IPS-NIHi7 (cell line): ENCODE data around the gene PRDM7.
A peak's percentile ranks its signal among the peaks of the same experiment; 100 is the strongest.
"Not testable (repeated sequence)": the region's sequence is repeated elsewhere in the genome, so short reads cannot be mapped to it uniquely, and the experiment has no call there.

ENCODE experiments used
- DNase-seq: peaks from one replicate; pipeline ENCODE4 v3.0.0; 2012; ENCODE audit warnings: mixed read lengths; ENCODE audit errors: extremely low spot score

The PRDM7 gene

DNA sequence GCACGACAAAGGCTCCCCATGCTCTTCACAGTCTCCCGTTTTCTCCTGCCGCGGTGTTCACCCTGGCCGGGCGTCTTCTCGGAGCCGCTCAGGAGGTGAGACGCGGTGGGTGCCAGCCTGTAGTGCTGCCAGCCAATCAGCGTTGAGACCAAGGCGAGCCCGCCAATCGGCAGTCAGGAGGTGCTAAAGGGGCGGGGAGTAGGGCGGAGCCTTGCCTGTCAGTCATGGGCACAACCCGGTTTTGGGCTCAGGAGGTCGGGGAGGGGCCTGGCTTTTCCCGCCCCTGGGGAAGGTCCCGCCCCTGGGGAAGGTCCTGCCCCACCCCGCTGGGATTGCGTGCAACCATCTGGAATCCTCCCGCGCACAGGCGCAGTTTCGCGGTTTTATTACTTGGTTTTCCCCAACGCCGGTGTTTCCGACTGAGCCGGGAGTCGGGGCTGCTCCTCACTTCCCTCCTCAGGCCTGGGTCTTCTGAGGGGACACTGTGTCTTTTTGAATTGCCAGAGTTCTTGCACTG lies at the start of gene PRDM7:
TSS of gene PRDM7 (minus strand) at position 92 of the 517 bp plus-strand sequence. CDS start 1,421 bp downstream, outside the sequence.
- peak; percentile 99 for DNase-seq

DNA sequence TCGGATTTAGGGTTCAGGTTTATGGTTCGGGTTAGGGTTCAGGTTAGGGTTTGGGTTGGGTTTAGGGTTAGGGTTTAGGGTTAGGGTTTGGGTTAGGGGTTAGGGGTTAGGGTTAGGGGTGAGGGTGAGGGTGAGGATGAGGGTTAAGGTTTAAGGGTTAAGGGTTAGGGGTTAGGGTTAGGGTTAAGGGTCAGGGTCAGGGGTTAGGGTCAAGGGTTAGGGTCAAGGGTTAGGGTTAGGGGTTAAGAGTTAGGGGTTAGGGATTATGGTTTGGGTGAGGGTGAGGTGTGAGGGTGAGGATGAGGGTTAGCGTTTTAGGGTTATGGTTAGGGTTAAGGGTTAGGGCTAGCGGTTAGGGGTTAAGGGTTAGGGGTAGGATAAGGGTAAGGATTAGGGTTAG lies 44.7 kb upstream of the PRDM7 start:
- not testable (repeated sequence) for DNase-seq

DNA sequence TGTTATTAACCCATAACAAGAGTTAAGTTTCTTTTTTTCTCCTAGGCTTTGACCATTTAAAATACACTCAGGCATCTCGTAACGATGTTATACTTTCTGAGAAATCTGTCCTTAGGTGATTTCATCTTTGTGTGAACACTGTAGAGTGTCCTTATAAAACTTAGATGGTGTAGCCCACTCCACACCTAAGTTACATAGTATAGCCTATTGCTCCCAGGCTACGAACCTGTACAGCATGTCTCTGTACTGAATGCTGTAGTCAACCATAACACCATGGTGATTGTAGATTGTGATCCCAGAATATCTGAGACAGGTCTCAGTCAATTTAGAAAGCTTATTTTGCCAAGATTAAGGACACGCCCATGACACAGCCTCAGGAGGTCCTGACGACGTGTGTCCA lies 30.5 kb upstream of the PRDM7 start:
- DNase-seq: not testable (repeated sequence)

DNA sequence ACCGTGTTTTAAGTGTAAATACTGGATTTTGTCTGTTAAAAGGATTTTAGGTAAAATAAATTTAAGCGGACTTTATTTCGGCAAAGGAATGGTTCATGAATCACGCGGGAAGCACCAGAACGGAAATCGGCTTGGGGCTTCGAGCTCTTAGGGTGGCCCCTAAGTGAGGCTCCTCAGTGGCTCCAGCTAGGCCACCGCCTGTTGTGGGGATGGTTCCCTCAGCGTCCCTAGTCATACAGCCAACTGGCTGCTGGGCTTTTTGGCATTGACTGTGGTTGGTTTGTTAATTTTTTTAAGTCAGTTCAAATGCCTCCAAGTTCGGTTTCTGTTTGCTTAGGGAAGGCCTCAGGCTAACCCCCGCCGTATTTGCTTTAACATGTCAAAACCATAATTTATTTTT lies 29.9 kb upstream of the PRDM7 start:
- not testable (repeated sequence) for DNase-seq

DNA sequence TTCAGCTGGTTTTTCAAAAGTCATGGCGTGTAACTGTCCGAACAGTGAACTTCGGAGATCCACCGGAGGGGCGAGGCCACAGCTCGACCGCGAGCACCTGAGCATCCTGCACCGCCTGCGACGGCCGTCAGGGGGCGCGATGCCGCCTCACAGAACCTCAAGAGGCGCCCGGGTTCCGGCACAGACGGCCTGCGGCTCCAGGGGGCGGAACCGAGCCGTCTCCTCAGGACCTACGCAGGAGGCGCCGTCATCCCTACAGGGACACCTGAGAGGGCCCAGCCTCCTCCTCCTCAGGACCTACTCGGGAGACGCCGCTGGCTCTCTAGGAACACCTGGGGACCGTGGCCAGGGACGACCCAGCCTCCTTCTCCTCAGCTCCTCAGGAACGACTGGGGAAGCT lies 29.1 kb upstream of the PRDM7 start:
- DNase-seq: peak; percentile 28

DNA sequence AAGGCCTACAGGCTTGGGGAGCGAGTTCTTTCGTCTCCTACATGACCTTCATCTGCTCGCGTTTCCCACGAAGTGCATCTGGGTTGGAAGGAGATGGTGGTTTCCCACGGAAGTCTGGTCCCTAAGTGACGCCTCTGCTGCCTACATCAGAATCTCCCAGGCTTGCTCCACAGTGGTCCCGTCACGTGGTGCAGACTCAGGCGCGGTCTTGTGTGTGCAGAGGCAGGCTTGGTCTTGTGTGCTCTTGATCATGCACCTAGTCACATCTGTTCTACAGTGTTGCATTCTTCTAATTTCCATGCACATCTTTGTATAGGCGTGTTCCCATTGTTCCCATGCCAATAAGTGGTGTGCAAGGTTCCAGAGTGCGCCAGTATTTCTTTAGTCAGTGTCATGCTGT lies 27.6 kb upstream of the PRDM7 start:
- not testable (repeated sequence) for DNase-seq

DNA sequence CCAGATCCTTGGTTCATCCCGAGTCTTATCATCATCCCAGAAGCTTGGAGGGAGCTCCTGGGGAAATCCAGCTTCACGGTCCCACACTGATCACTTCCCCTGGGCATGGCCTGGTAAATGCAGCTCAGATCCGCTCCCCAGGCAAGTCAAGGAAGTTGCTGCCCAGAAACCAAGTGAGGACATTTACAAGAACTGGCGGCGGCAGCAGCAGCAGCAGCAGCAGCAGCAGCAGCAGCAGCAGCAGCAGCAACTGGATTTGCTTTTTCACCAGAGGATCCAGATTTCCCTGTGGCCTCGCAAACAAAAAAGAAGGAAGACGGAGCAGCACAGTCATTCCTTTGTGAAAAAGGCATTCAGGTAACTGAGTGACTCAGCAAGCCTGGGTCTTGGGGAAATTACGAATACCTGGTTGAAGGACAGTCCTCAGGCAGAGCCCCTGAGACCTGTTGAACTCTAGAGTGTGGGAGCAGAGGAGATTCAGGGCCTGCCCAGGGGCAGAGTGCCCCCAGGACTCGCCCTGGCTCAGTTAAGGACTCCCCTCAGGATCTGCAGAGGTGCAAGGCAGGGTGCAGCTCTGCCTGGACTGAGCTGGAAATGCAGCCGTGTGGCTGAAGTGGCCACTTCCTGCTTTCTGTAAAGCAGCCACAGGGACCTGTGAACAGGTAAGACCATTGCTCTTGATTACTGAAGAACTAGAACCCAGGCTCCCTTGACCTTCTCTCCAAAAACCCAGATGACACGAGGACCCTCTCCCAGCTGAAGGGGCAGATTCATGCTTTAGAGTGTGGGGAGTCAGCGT lies 25.2 kb upstream of the PRDM7 start:
- not testable (repeated sequence) for DNase-seq

- not testable (repeated sequence) for DNase-seq
Measured at GRCh38 chr16:90101332-90101731, 24.2 kb upstream of the PRDM7 start.

DNA sequence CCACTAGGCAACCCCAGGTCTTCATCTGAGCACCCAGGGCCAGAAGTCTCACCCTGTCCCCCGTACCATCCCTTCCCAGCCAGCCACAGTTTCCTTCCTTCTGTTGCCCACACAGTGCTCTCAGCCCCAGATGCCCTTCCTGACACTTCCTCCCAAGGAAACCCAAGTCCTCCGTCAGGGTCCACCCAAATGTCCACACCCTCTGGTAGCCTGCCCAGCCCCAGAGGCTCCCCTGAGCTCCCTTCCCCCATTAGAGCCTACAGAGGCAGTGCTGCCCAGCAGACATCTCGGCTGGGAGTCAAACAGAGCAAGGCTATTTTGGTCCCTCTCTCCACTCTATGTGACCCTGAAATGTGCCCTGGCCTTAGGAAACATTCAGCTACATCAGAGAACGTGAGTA lies 23.7 kb upstream of the PRDM7 start:
- not testable (repeated sequence) for DNase-seq

DNA sequence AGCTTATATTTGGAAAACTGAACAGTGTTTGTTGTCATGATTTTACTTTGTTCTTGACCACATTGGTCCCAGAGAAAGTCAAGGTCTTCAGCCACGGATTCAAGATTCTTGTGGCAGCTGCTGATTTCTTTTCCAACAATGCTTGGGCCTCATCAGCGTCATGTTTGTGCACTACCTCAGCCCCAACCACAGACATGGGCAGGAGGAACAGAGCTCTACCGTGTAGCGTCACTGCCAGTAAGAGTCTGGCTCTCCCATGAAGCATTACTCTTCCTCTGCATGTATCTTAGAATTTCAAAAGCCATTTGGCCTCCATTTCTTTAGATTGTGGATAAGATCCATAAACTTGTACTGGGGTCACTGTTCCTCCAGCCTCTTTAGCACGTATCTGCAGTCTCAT lies 23.1 kb upstream of the PRDM7 start:
- DNase-seq: not testable (repeated sequence)

DNA sequence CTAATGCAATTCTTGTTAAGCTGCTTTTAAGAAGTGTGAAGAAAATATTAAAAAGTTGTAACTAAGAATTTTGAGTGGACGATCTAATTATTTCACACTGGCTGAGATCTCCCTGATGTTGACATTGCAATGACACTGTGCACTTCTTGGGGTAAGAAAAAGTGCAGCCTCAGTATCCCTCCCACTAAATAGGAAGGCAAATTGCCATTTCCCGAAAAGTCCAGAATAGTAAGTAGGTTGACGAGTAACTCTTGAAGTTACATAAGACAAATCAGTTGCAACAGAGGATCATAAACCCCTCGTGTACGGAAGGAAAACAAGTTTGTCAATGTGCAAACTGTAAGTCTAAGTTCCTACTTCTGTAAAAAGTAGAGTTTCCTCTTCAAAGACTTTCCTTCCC lies 21.8 kb upstream of the PRDM7 start:
- not testable (repeated sequence) for DNase-seq

- DNase-seq: not testable (repeated sequence)
Measured at GRCh38 chr16:90097010-90097684, 20.0 kb upstream of the PRDM7 start.

DNA sequence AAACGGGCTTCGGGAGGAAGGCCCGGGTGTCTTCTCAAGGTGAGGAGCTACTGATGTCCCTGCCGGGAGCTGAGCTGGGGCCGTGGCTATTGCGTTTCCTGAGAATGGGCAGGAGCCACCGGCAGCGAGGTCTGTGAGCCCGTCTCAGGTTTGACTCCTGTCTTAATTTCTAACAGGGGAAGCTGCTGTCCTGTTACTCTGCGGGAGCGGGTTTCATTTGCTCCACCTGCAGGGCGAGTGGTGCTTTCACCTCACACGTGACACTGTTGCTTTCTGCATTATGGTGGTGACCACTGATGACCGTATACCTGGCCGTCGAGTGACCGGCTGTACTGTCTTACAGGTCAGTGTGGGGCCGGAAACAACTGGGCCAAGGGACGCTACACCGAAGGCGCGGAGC lies 17.7 kb upstream of the PRDM7 start:
- not testable (repeated sequence) for DNase-seq

DNA sequence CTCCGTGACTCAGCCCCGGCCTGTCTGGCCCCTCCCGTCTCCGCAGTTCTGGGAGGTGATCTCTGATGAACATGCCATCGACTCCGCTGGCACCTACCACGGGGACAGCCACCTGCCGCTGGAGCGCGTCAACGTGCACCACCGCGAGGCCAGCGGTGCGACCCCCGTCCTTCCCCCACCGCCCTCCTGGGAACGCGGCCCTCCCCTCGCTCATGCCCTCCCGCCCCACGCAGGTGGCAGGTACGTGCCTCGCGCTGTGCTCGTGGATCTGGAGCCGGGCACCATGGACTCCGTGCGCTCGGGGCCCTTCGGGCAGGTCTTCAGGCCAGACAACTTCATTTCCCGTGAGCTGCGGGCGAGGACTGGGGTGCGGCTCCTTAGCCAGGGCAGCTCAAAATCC lies 17.2 kb upstream of the PRDM7 start:
- not testable (repeated sequence) for DNase-seq

DNA sequence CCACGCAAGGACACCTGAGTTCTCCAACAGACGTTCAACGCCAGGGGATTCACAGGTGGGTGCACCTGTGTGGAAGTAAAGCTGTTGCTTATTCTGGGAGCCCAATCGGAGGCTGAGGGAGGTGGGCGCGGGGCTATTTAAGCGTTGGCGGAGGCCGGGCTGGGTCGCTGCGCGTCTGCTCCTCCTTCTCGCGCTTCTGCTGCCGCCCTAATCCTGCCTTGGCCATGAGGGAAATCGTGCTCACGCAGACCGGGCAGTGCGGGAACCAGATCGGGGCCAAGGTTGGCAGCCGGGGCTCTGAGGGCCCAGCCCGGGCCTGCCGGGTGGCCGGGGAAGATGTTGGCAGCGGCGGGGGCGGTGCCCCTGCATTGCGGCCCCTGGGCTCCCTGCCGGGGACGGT lies 16.7 kb upstream of the PRDM7 start:
- not testable (repeated sequence) for DNase-seq

DNA sequence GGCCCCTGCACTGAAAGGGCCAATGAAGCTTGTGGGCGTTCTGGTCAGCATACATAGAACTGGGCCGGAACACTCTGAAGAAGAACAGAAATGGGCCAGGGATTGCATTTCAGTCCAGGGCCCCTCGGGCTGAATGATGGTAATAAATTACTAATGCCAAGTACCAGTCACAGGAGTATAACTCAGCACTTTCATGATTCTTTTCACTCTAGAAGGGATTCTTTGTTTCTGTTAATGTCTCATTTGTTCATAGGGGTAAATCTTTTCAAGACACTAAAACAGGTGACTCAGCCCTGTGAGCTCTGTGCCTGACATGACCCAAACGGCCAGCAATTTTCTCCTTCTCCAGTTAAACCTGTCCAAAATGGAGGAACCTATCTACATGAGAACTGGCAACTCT lies 15.7 kb upstream of the PRDM7 start:
- not testable (repeated sequence) for DNase-seq

DNA sequence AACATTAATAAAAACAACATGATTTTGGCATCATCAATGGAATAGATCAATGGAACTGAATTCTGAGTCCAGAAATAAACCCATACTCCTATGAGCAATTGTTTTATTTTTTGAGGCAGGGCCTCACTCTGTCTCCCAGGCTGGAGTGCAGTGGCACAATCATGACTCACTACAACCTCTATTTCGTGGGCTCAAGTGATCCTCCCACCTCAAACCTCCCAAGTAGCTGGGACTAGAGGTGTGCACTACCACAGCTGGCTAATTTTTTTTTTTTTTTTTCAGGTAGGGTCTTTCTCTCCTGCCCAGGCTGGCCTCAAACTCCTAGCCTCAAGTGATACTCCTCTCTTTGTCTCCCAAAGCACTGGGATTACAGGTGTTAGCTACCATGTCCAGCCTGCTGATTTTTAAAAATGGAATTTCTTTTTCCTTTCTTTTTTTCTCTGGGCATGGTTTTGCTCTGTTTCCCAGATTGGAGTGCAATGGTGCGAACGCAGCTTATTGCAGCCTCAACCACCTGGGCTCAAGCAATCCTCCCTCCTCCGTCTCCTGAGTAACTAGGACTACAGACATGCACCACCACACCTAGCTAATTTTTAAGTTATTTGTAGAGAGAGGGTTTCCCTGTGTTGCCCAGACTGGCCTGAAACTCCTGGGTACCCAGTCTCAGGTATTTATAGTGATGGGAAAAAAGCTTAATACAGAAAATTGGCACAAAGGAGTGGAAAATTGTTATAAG lies 7.3 kb upstream of the PRDM7 start:
- DNase-seq: no peak

- DNase-seq: no peak
Measured at GRCh38 chr16:90083139-90083538, 6.0 kb upstream of the PRDM7 start.

- DNase-seq: no peak
Measured at GRCh38 chr16:90081606-90081970, 4.5 kb upstream of the PRDM7 start.

- DNase-seq: no peak
Measured at GRCh38 chr16:90078579-90078895, 1.4 kb upstream of the PRDM7 start.

DNA sequence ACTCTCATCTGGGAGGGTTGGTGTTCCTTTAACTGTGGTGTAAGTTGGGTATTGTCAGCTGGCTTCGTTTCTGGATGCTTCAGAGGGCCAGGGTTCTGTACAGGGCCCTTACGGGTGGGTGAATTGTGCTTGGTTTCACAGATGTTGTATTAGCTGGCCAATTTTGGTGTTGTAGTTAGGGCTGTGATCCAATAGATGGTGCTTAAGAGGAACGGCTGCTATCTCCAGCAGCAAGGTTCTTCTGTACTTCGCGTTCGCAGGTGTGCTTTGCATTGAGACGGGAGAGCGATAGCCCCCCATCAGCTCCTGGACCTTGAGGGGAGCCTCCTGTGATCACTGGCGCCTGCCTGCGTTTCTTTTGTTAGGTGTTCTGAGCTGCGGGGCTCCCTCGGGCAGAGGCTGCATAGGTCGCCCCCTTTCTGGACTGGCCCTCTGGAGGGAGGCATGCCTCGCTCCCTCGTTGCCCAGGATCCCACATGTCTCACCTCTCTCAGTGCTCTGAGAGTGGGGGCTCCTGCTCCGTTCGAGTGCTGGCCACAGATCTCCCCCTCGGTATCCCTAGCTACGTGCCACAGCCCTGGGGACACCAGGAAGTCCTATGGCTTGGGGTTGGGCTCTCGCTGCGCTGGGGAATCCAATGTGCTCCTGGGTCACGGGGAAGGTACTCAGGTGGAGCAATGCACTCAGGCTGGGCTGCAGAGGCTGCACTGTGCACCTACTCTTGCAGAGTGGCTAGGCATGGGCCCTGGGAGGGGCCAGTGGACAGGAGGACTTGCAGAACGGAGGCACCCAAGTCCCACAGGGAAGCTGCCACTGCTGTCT lies 837 bp upstream of the PRDM7 start:
- no peak for DNase-seq
